Measurements from ENCODE around the gene KIF27. TPM values are rescaled to one million over a fixed set of nuclear protein-coding genes. Genes with fewer than 3 reads are reported as not detected.
"Not testable (repeated sequence)": the region's sequence is repeated elsewhere in the genome, so short reads cannot be mapped to it uniquely, and the experiment has no call there.

Gene KIF27
- total RNA-seq, 1 donor, result 6.0 TPM

DNA sequence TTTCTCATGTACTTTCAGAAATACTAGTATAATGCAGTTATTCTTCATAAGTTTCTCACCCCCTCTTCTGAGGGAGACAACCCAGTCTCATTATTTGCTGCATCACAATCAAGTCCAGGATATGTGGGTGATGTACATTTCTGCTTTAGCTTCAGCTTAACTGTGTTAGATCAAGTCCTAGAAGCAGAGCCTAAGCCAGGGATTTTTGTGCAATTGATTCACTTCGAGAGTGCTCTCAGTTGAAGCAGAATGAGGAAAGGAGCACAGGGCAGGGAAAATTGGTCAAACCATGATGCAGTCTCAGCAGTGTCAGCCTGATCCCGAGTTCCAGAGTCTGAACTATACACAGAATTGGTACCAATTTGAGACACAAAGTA, 43.7 kb upstream of the KIF27 start:
- TF ChIP-seq, protein P1, sequence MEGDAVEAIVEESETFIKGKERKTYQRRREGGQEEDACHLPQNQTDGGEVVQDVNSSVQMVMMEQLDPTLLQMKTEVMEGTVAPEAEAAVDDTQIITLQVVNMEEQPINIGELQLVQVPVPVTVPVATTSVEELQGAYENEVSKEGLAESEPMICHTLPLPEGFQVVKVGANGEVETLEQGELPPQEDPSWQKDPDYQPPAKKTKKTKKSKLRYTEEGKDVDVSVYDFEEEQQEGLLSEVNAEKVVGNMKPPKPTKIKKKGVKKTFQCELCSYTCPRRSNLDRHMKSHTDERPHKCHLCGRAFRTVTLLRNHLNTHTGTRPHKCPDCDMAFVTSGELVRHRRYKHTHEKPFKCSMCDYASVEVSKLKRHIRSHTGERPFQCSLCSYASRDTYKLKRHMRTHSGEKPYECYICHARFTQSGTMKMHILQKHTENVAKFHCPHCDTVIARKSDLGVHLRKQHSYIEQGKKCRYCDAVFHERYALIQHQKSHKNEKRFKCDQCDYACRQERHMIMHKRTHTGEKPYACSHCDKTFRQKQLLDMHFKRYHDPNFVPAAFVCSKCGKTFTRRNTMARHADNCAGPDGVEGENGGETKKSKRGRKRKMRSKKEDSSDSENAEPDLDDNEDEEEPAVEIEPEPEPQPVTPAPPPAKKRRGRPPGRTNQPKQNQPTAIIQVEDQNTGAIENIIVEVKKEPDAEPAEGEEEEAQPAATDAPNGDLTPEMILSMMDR (IDR thresholded peaks at IDR 0.05; ENCODE audit: insufficient read depth, low read length), result no peak
- DNase-seq (ENCODE audit: low read depth), result peak; percentile 55

DNA sequence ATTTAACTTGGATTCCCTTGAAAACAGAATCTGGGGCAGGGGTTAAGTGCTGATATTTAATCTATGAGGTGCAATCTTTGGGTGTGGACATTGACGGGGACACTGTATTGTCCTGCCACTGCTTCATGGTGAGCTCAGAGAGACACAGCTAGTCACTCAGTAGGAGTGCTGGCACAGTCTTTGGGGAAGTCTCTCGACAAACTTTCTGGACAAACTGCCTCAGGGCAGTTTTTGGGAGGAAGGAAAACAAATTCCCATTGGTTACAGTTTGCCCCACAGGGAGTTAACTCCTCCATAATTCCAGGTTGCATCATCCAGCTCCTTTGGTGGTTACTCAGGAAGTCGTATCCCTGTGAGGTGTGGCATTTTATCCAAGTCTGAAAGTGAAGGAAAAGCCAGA, 40.9 kb upstream of the KIF27 start:
- DNase-seq (ENCODE audit: low read depth), result peak; percentile 55
- TF ChIP-seq, protein P1 (IDR thresholded peaks at IDR 0.05; ENCODE audit: insufficient read depth, low read length), result no peak
- no peak overlapping the region for H3K4me3 ChIP-seq (ENCODE audit: low read depth, low read length)

More for the DNA sequence above, 43.7 kb upstream of the KIF27 start:
- no peak overlapping the region for H3K4me3 ChIP-seq (ENCODE audit: low read depth, low read length)

- TF ChIP-seq, protein P1 (IDR thresholded peaks at IDR 0.05; ENCODE audit: insufficient read depth, low read length), result no peak
- DNase-seq (ENCODE audit: low read depth), result no peak
- no peak overlapping the region for H3K4me3 ChIP-seq (ENCODE audit: low read depth, low read length)
Observed at GRCh38 chr9:83960991-83961390, 39.8 kb upstream of the KIF27 start.

DNA sequence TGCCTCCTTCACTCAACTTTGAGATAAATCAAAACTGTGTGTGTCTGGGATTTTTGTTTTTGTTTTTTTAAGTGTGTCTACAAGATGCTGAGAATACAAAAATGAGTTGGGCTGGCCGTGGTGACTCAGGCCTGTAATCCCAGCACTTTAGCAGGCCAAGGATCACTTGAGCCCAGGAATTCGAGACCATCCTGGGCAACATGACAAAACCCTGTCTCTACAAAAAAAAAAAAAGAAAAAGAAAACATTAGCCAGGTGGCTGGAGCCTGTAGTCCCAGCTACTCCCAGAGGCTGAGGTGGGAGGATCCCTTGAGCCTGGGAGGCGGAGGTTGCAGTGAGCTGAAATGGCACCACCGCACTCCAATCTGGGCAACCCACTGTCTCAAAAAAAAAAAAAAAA, 37.8 kb upstream of the KIF27 start:
- peak; percentile 84 for DNase-seq (ENCODE audit: low read depth)
- no peak overlapping the region for H3K4me3 ChIP-seq (ENCODE audit: low read depth, low read length)
- TF ChIP-seq, protein P1 (IDR thresholded peaks at IDR 0.05; ENCODE audit: insufficient read depth, low read length), result no peak

GRCh38 chr9:83957248-83957513, 35.9 kb upstream of the KIF27 start:
- H3K4me3 ChIP-seq (ENCODE audit: low read depth, low read length), result peak overlapping the region; percentile 70
- TF ChIP-seq, protein P1 (IDR thresholded peaks at IDR 0.05; ENCODE audit: insufficient read depth, low read length), result no peak
- DNase-seq (ENCODE audit: low read depth), result no peak

- H3K4me3 ChIP-seq (ENCODE audit: low read depth, low read length), result peak overlapping the region; percentile 70
- DNase-seq (ENCODE audit: low read depth), result peak; percentile 58
- TF ChIP-seq, protein P1 (IDR thresholded peaks at IDR 0.05; ENCODE audit: insufficient read depth, low read length), result no peak
Observed at GRCh38 chr9:83956436-83957247, 35.4 kb upstream of the KIF27 start.

DNA sequence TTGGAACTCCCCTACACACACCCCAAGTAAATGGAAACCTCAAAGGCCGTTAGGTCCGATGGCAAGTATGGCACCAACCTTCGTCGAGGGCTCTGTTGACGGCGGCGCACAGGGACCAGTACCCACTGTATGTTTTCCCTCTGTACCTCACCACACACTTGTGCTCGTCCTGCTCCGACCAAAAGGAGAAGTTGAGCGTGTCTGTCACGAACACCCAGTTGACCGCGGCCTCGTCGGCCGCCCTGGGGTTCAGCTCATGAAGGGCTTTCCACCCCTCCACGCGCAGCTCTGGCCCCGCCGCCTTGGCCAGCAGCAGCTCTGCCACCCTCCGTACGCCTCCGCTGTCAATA, 34.8 kb upstream of the KIF27 start:
- DNase-seq (ENCODE audit: low read depth), result no peak
- TF ChIP-seq, protein P1 (IDR thresholded peaks at IDR 0.05; ENCODE audit: insufficient read depth, low read length), result no peak
- peak overlapping the region; percentile 70 for H3K4me3 ChIP-seq (ENCODE audit: low read depth, low read length)

DNA sequence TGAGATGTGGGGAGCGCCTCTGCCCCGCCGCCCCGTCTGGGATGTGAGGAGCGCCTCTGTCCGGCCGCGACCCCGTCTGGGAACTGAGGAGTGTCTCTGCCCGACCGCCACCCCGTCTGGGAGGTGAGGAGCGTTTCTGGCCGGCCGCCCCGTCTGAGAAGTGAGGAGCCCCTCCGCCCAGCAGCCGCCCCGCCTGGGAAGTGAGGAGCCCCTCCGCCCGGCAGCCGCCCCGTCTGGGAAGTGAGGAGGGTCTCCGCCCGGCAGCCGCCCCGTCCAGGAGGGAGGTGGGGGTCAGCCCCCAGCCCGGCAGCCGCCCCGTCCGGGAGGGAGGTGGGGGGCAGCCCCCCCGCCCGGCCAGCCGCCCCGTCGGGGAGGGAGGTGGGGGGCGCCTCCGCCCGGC, 26.9 kb upstream of the KIF27 start:
- not testable (repeated sequence) for H3K4me3 ChIP-seq (ENCODE audit: low read depth, low read length); DNase-seq (ENCODE audit: low read depth)
